PC-3 (cell line): ENCODE measurements around the gene COL4A1.

Source experiments
- CTCF ChIP-seq: fragments of 300-600 bp; sonication (generic); conservative IDR thresholded peaks from 2 replicates; pipeline ENCODE4 v1.5.1; 2017; ENCODE audit warnings: antibody characterized with exemption, low read depth, mild to moderate bottlenecking, low read length
- EZH2 ChIP-seq: fragments of 300-600 bp; sonication (generic); IDR thresholded peaks from one replicate; pipeline ENCODE4 v1.6.1; 2017; ENCODE audit warnings: antibody characterized with exemption, mild to moderate bottlenecking, low read length; ENCODE audit not compliant: unreplicated experiment

GRCh38 chr13:110256126-110256905, 50.6 kb downstream of the COL4A1 start:
- TF ChIP-seq CTCF (no peak), EZH2 (no peak)
